Uterus (tissue), 2 donors: ENCODE results near the gene ADRB1.

ENCODE experiments used
- POLR2A ChIP-seq, 2 donors: fragments of 450-650 bp; IDR thresholded peaks; one replicate each; pipeline ENCODE4 v1.6.1; 2016; ENCODE audit warnings: antibody characterized with exemption in 2 of 2, mild to moderate bottlenecking in 1 of 2, moderate library complexity in 1 of 2
- TF ChIP-seq, protein P1 (sequence below), 4 experiments: fragments of 200-600 bp in 2 of 4; fragments of 450-650 bp in 2 of 4; sonication (generic) in 2 of 4; IDR thresholded peaks; one replicate each; pipeline ENCODE4 v1.5.1; 2016 to 2019; ENCODE audit warnings: antibody characterized with exemption in 4 of 4, mild to moderate bottlenecking in 2 of 4, moderate library complexity in 1 of 4

DNA sequence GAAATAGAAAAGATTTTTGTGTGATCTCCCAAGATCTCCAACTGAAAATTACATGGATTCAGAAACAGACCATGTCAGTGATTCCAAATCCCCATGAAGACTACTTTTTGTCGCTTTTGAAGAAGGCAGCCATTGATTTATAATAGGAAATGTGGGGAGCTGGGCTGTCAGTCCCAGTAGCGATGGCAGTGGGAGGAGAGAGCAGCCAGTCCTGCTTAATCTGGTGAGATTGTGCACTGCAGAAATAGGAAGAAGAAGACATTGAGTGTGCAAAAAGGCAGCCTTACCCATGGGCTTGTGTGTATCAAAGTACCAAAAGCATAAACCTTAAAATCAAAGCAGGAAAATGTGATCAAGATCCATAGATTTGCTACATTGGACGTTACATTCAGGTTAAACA lies 4.8 kb downstream of the ADRB1 start:
- TF ChIP-seq, protein P1, sequence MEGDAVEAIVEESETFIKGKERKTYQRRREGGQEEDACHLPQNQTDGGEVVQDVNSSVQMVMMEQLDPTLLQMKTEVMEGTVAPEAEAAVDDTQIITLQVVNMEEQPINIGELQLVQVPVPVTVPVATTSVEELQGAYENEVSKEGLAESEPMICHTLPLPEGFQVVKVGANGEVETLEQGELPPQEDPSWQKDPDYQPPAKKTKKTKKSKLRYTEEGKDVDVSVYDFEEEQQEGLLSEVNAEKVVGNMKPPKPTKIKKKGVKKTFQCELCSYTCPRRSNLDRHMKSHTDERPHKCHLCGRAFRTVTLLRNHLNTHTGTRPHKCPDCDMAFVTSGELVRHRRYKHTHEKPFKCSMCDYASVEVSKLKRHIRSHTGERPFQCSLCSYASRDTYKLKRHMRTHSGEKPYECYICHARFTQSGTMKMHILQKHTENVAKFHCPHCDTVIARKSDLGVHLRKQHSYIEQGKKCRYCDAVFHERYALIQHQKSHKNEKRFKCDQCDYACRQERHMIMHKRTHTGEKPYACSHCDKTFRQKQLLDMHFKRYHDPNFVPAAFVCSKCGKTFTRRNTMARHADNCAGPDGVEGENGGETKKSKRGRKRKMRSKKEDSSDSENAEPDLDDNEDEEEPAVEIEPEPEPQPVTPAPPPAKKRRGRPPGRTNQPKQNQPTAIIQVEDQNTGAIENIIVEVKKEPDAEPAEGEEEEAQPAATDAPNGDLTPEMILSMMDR (IDR thresholded peaks at IDR 0.05): no peak
- no peak for TF ChIP-seq POLR2A (IDR thresholded peaks at IDR 0.05)
